GM18868 (cell line): ENCODE results near the gene CHRNA5.

ENCODE experiments used
- ATAC-seq: cut with Tn5 transposase; IDR thresholded peaks from one replicate; pipeline ENCODE4 v1.9.1; 2021; ENCODE audit warnings: mild to moderate bottlenecking, moderate library complexity; ENCODE audit not compliant: unreplicated experiment

The CHRNA5 gene

GRCh38 chr15:78636378-78636859 is 71.1 kb downstream of the CHRNA5 start:
- ATAC-seq: no peak

- ATAC-seq: no peak
Measured at GRCh38 chr15:78637776-78638435, 72.6 kb downstream of the CHRNA5 start.

GRCh38 chr15:78638658-78639314 is 73.5 kb downstream of the CHRNA5 start:
- no peak for ATAC-seq

- ATAC-seq: no peak
Measured at GRCh38 chr15:78640527-78641101, 75.3 kb downstream of the CHRNA5 start.

GRCh38 chr15:78641102-78641748 is 75.9 kb downstream of the CHRNA5 start, which contains the start of gene CHRNB4:
CHRNB4 (minus strand) TSS chr15:78641210; CDS start chr15:78641133, 77 bp downstream.
- no peak for ATAC-seq

GRCh38 chr15:78641749-78642275 is 76.5 kb downstream of the CHRNA5 start:
- no peak for ATAC-seq

- ATAC-seq: no peak
Measured at GRCh38 chr15:78642331-78642730, 77.0 kb downstream of the CHRNA5 start.
